H1 (cell line): Measurements from ENCODE around the gene MIX23. TPM values are rescaled to one million over a fixed set of nuclear protein-coding genes. Genes with fewer than 3 reads are reported as not detected.

Experiments used
- CBX8 ChIP-seq: fragments of 300-800, 300-1000 bp; sonication (generic); IDR thresholded peaks from 2 replicates; pipeline ENCODE4 v1.7.1; 2016; ENCODE audit warnings: low read depth, low read length, borderline replicate concordance
- CHD1 ChIP-seq: IDR thresholded peaks from 2 replicates; pipeline ENCODE4 v1.6.1; 2012; ENCODE audit warnings: low read depth, low read length, improper control_type of control experiment
- GABPA ChIP-seq: IDR thresholded peaks from 2 replicates; pipeline ENCODE4 v1.6.1; 2011; ENCODE audit warnings: mild to moderate bottlenecking, low read length, moderate library complexity, borderline replicate concordance; ENCODE audit not compliant: insufficient read depth
- KDM5A ChIP-seq: fragments of 200-600 bp; IDR thresholded peaks from 2 replicates; pipeline ENCODE4 v1.7.1; 2012; ENCODE audit warnings: mild to moderate bottlenecking, low read length, inconsistent platforms, mixed read lengths
- POLR2AphosphoS5 ChIP-seq: IDR thresholded peaks from 2 replicates; pipeline ENCODE4 v1.6.1; 2011; ENCODE audit warnings: low read depth, low read length
- YY1 ChIP-seq: IDR thresholded peaks from 2 replicates; pipeline ENCODE4 v1.6.1; 2011; ENCODE audit warnings: low read depth, mild to moderate bottlenecking, low read length
- polyA plus RNA-seq, 7 experiments: library from polyadenylated mRNA; depleted of rRNA in 3 of 7; stranded (reverse) in 5 of 7; unstranded in 2 of 7; fragments of >200 nt in 5 of 7; fragments of 200-250 nt in 2 of 7; gene quantifications; 1 replicate in 5 of 7; 2 replicates in 1 of 7; 4 replicates in 1 of 7; pipeline versions ENCODE4 v1.2.1 to v1.2.3, GENCODE V29; 2011 to 2013; ENCODE audit warnings: missing spikeins in 2 of 7, mixed read lengths in 2 of 7
- total RNA-seq: library from RNA; stranded (reverse); fragmentation: NEBNext Ultra II Directional; extraction: Animal tissue kit (Norgen Biotek cat#: 25700); gene quantifications from 2 replicates; pipeline ENCODE4 v1.2.1, GENCODE V29; 2021

MIX23 gene
- total and polyA plus RNA-seq, 2 of the 8 experiments (the other 6 are each of a cell fraction or from before 2014, with no cell fraction given), result 22.1 to 69.6 TPM

DNA sequence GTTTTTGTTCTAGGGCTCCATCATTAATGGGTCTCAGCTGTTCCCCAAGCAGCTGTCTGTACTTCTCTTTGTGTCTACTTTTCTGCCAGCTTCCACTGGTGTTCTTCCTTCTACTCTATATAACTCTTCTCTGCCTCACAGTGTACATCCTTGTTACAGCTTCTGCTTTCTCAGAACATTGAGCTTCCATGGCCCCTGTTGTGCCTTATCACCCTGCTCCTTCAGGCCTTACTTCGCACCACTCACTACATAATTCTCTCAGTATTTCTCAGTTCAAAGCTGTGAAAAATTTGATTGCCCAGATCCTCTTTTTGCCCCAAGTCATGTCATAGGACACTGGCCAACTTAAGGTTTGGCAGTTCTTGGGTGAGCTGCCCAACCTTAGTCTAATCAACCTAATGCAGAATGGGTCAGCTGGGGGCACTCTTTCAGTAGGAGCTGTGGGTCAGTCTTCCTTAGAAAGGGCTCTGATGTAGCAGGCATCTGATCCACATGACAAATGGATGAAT, 29.1 kb downstream of the MIX23 start (continued):
- TF ChIP-seq KDM5A, result no peak
- no peak for TF ChIP-seq GABPA
- TF ChIP-seq YY1, result no peak
- no peak for TF ChIP-seq POLR2AphosphoS5
- TF ChIP-seq CBX8, result no peak
- no peak for TF ChIP-seq CHD1
